Naive thymus-derived CD8-positive, alpha-beta T cell (primary cell): ENCODE data around the gene PDS5B. TPM values are rescaled to one million over a fixed set of nuclear protein-coding genes. Genes with fewer than 3 reads are reported as not detected.
A peak's percentile ranks its signal among the peaks of the same experiment; 100 is the strongest.
"Not testable (repeated sequence)": the region's sequence is repeated elsewhere in the genome, so short reads cannot be mapped to it uniquely, and the experiment has no call there.

ENCODE experiments used
- ATAC-seq, 2 donors: fragments of 150-1000 bp; cut with Tn5 transposase in 1 of 2; sonication (Bioruptor Pico), chemical (Tn5 transposase) in 1 of 2; 1 replicate in 1 of 2; 2 replicates in 1 of 2; pipeline ENCODE4 v1.10.0; 2021; ENCODE audit warnings: mild to moderate bottlenecking in 2 of 2, moderate library complexity in 2 of 2
- POLR2A ChIA-PET: fragments of 350-600 bp; sonication (Branson Sonifier 250); formaldehyde crosslinking; loops from one replicate; lab custom pipeline; 2021; ENCODE audit warnings: antibody characterized with exemption; lab: Charles Lee
- DNase-seq, 10 donors: peaks; one replicate each; pipeline versions ENCODE4 v3.0.0 to v3.0.0-alpha.2; 2020 to 2022
- H3K27ac Mint-ChIP-seq, 10 donors: one replicate each; pipeline ENCODE4 v1.8.0; 2020 to 2022; ENCODE audit warnings: mild to moderate bottlenecking in 10 of 10, mixed read lengths in 10 of 10, moderate library complexity in 4 of 10, inconsistent platforms in 1 of 10
- H3K27me3 Mint-ChIP-seq, 5 donors: one replicate each; pipeline ENCODE4 v1.8.0; 2021 to 2022; ENCODE audit warnings: mixed read lengths in 5 of 5
- H3K36me3 Mint-ChIP-seq, 3 donors: one replicate each; pipeline ENCODE4 v1.8.0; 2020 to 2022; ENCODE audit warnings: mixed read lengths in 3 of 3, mild to moderate bottlenecking in 2 of 3, inconsistent platforms in 1 of 3
- H3K4me1 Mint-ChIP-seq, 4 donors: one replicate each; pipeline ENCODE4 v1.8.0; 2021 to 2022; ENCODE audit warnings: mixed read lengths in 4 of 4
- H3K4me3 Mint-ChIP-seq, 10 donors: one replicate each; pipeline ENCODE4 v1.8.0; 2020 to 2022; ENCODE audit warnings: mild to moderate bottlenecking in 10 of 10, mixed read lengths in 10 of 10, moderate library complexity in 6 of 10, inconsistent platforms in 1 of 10
- H3K9me3 Mint-ChIP-seq, 9 donors: one replicate each; pipeline ENCODE4 v1.8.0; 2020 to 2022; ENCODE audit warnings: mixed read lengths in 9 of 9, mild to moderate bottlenecking in 3 of 9, inconsistent platforms in 1 of 9, moderate library complexity in 1 of 9
- polyA plus RNA-seq, 3 donors: library from polyadenylated mRNA; unstranded; fragments of 300-500 nt; fragmentation: Illumina TruSeq; gene quantifications; one replicate each; pipeline ENCODE4 v1.2.3, GENCODE V29; 2021
- total RNA-seq, 8 experiments: library from RNA in 2 of 8; stranded (reverse) in 2 of 8; gene quantifications; one replicate each; pipeline ENCODE4 v1.2.3 and lab custom pipeline; 2021 to 2026

PDS5B gene
- total RNA-seq (10 to 100 TPM; 68.1 to 71.6 TPM), polyA plus RNA-seq (10 to 100 TPM; 32.0 to 38.1 (median 34.7) TPM), total RNA-seq (lab: John Stamatoyannopoulos, UW) (35.5 to 82.5 (median 58.8) reads per million in 6 experiments)

- DNase-seq (peak; percentile 92 to 99 (median 95)), ATAC-seq (peak; percentile 88 to 91)
- Mint-ChIP-seq H3K4me1 (peaks cover 27 to 42% (median 41%) of the 10 kb centered on the region in 4 donors), H3K9me3 (peaks cover 0 to 2% (median 0%) of the 10 kb centered on the region in 9 donors), H3K27ac (peak within 1 kb of the TSS; percentile 94 to 98 (median 96)), H3K36me3 (no peaks in the 10 kb centered on the region), H3K4me3 (peak within 1 kb of the TSS; percentile 93 to 99 (median 97)), H3K27me3 (no peaks in the 10 kb centered on the region)
- POLR2A ChIA-PET: interaction anchor here (0.8 to 1.7 kb wide), 16 partner anchors 48 to 1137 kb away, joined by 3 to 10 read pairs (median 4); partner anchors contain the start of genes BRCA2, N4BP2L1, N4BP2L2 and ZAR1L
These were observed at the start of gene PDS5B for GRCh38 chr13:32586080-32586900. Gene PDS5B (plus strand): TSS chr13:32586452. CDS start chr13:32648773, 62,321 bp downstream.

- ATAC-seq (no peak), DNase-seq (peak in 7 of 10 donors; percentile 10 to 66 (median 24))
- Mint-ChIP-seq H3K27ac (peak overlapping the region; percentile 98 to 100 (median 100)), H3K36me3 (peaks cover 16 to 40% (median 24%) of the 10 kb centered on the region in 3 donors), H3K27me3 (peaks cover 0 to 4% (median 0%) of the 10 kb centered on the region in 5 donors), H3K4me3 (peak overlapping the region; percentile 95 to 100 (median 97)), H3K4me1 (peaks cover 23 to 62% (median 55%) of the 10 kb centered on the region in 4 donors), H3K9me3 (peaks cover 0 to 5% (median 0%) of the 10 kb centered on the region in 9 donors)
- POLR2A ChIA-PET: interaction anchor here (0.6 to 2.4 kb wide), 10 partner anchors 9 to 1006 kb away, joined by 3 to 24 read pairs (median 7); partner anchors contain the start of genes BRCA2, N4BP2L1, PDS5B and ZAR1L
These were observed 48.6 kb upstream of the PDS5B start for GRCh38 chr13:32537580-32538142.

- Mint-ChIP-seq H3K9me3 (peaks cover 0 to 5% (median 0%) of the 10 kb centered on the region in 9 donors), H3K27ac (peak overlapping the region; percentile 98 to 100 (median 100)), H3K4me1 (peaks cover 22 to 58% (median 51%) of the 10 kb centered on the region in 4 donors), H3K36me3 (peaks cover 16 to 36% (median 21%) of the 10 kb centered on the region in 3 donors), H3K4me3 (peak overlapping the region; percentile 95 to 100 (median 97)), H3K27me3 (peaks cover 0 to 4% (median 0%) of the 10 kb centered on the region in 5 donors)
- DNase-seq (peak in 1 of 10 donors; percentile 30), ATAC-seq (peak; percentile 77 to 80)
- POLR2A ChIA-PET: interaction anchor here (0.6 to 2.4 kb wide), 9 partner anchors 13 to 1005 kb away, joined by 3 to 24 read pairs (median 6); partner anchors contain the start of genes BRCA2, N4BP2L1, PDS5B and ZAR1L
These were observed 48.1 kb upstream of the PDS5B start for GRCh38 chr13:32538143-32538620.

GRCh38 chr13:32538621-32539246 lies 47.5 kb upstream of the PDS5B start, which contains the start of gene N4BP2L2:
Gene N4BP2L2 (minus strand): TSS chr13:32538795. CDS start chr13:32537027, 1,768 bp downstream.
- H3K27ac Mint-ChIP-seq: peak within 1 kb of the TSS; percentile 98 to 100 (median 100)
- peaks cover 18 to 52% (median 45%) of the 10 kb centered on the region in 4 donors for H3K4me1 Mint-ChIP-seq
- peak; percentile 70 to 95 (median 90) for DNase-seq
- peak; percentile 96 for ATAC-seq
- peaks cover 0 to 5% (median 0%) of the 10 kb centered on the region in 9 donors for H3K9me3 Mint-ChIP-seq
- H3K4me3 Mint-ChIP-seq: peak within 1 kb of the TSS; percentile 95 to 100 (median 97)
- peaks cover 16 to 31% (median 21%) of the 10 kb centered on the region in 3 donors for H3K36me3 Mint-ChIP-seq
- peaks cover 0 to 4% (median 0%) of the 10 kb centered on the region in 5 donors for H3K27me3 Mint-ChIP-seq
- POLR2A ChIA-PET: interaction anchor here (0.6 to 2.4 kb wide), 10 partner anchors 13 to 1279 kb away, joined by 3 to 24 read pairs (median 6); partner anchors contain the start of genes BRCA2, N4BP2L1, PDS5B and RFC3

- H3K36me3 Mint-ChIP-seq: peaks cover 0 to 2% (median 0%) of the 10 kb centered on the region in 3 donors
- H3K9me3 Mint-ChIP-seq: peaks cover 0 to 5% (median 0%) of the 10 kb centered on the region in 9 donors
- no peak overlapping the region for H3K27ac Mint-ChIP-seq
- POLR2A ChIA-PET: no interaction called here
- H3K4me3 Mint-ChIP-seq: no peak overlapping the region
- peaks cover 0 to 20% (median 15%) of the 10 kb centered on the region in 4 donors for H3K4me1 Mint-ChIP-seq
- ATAC-seq (no peak), DNase-seq (no peak)
- peaks cover 0 to 10% (median 2%) of the 10 kb centered on the region in 5 donors for H3K27me3 Mint-ChIP-seq
These were observed 44.0 kb upstream of the PDS5B start for GRCh38 chr13:32542221-32542620.

GRCh38 chr13:32545083-32545482 lies 41.2 kb upstream of the PDS5B start:
- no peak overlapping the region for H3K27ac Mint-ChIP-seq

GRCh38 chr13:32548837-32549236 lies 37.4 kb upstream of the PDS5B start:
- no peaks in the 10 kb centered on the region for H3K9me3 Mint-ChIP-seq
- H3K27ac Mint-ChIP-seq: peak overlapping the region in 1 of 10 donors; percentile 51
- ATAC-seq (no peak), DNase-seq (no peak)
- peaks cover 0 to 6% (median 4%) of the 10 kb centered on the region in 5 donors for H3K27me3 Mint-ChIP-seq
- H3K36me3 Mint-ChIP-seq: no peaks in the 10 kb centered on the region
- POLR2A ChIA-PET: no interaction called here
- no peak overlapping the region for H3K4me3 Mint-ChIP-seq
- H3K4me1 Mint-ChIP-seq: no peaks in the 10 kb centered on the region

More at GRCh38 chr13:32545083-32545482, 41.2 kb upstream of the PDS5B start:
- POLR2A ChIA-PET: no interaction called here
- Mint-ChIP-seq H3K9me3 (no peaks in the 10 kb centered on the region), H3K36me3 (no peaks in the 10 kb centered on the region), H3K27me3 (peaks cover 0 to 10% (median 2%) of the 10 kb centered on the region in 5 donors), H3K4me3 (no peak overlapping the region), H3K4me1 (no peaks in the 10 kb centered on the region)
- no peak for DNase-seq
- no peak for ATAC-seq

- DNase-seq (no peak), ATAC-seq (no peak)
- POLR2A ChIA-PET: no interaction called here
- H3K36me3 Mint-ChIP-seq: no peaks in the 10 kb centered on the region
- no peaks in the 10 kb centered on the region for H3K4me1 Mint-ChIP-seq
- H3K27ac Mint-ChIP-seq: no peak overlapping the region
- no peaks in the 10 kb centered on the region for H3K9me3 Mint-ChIP-seq
- H3K27me3 Mint-ChIP-seq: peaks cover 0 to 3% (median 0%) of the 10 kb centered on the region in 5 donors
- no peak overlapping the region for H3K4me3 Mint-ChIP-seq
These were observed 36.5 kb upstream of the PDS5B start for GRCh38 chr13:32549788-32550187.

- H3K4me1 Mint-ChIP-seq: no peaks in the 10 kb centered on the region
- H3K27ac Mint-ChIP-seq: no peak overlapping the region
- peaks cover 0 to 3% (median 0%) of the 10 kb centered on the region in 5 donors for H3K27me3 Mint-ChIP-seq
- H3K36me3 Mint-ChIP-seq: no peaks in the 10 kb centered on the region
- H3K9me3 Mint-ChIP-seq: no peaks in the 10 kb centered on the region
- POLR2A ChIA-PET: no interaction called here
- DNase-seq: no peak
- H3K4me3 Mint-ChIP-seq: no peak overlapping the region
- ATAC-seq: no peak
These were observed 32.5 kb upstream of the PDS5B start for GRCh38 chr13:32553720-32554119.

- Mint-ChIP-seq H3K27ac (no peak overlapping the region), H3K27me3 (peaks cover 0 to 3% (median 0%) of the 10 kb centered on the region in 5 donors), H3K9me3 (peaks cover 0 to 5% (median 2%) of the 10 kb centered on the region in 9 donors), H3K4me1 (peaks cover 0 to 1% (median under 1%) of the 10 kb centered on the region in 4 donors), H3K36me3 (peaks cover 0 to 3% (median 2%) of the 10 kb centered on the region in 3 donors), H3K4me3 (no peak overlapping the region)
- no peak for DNase-seq
- ATAC-seq: no peak
- POLR2A ChIA-PET: no interaction called here
These were observed 30.6 kb upstream of the PDS5B start for GRCh38 chr13:32555613-32556012.

GRCh38 chr13:32560842-32561241 lies 25.4 kb upstream of the PDS5B start:
- H3K36me3 Mint-ChIP-seq: peaks cover 0 to 25% (median 18%) of the 10 kb centered on the region in 3 donors
- DNase-seq, ATAC-seq, H3K4me3 Mint-ChIP-seq, H3K4me1 Mint-ChIP-seq, POLR2A ChIA-PET, H3K27me3 Mint-ChIP-seq, H3K27ac Mint-ChIP-seq: not testable (repeated sequence)
- peaks cover 0 to 30% (median 17%) of the 10 kb centered on the region in 9 donors for H3K9me3 Mint-ChIP-seq
